Stimulated activated CD4-positive, alpha-beta T cell treated with anti-CD3 and anti-CD28 coated beads, Interleukin-12 subunit alpha, Interleukin-12 subunit beta, amount 100 ng/mL, for 48 hours (primary cell): Measurements from ENCODE around the gene SH3BGRL.

Source experiments
- DNase-seq, 3 donors: peaks; one replicate each; pipeline ENCODE4 v3.0.0-alpha.2; 2020; ENCODE audit warnings: low read depth in 2 of 3, low spot score in 1 of 3

The SH3BGRL gene

GRCh38 chrX:81201671-81202455 lies at the start of gene SH3BGRL, which contains the start of gene HMGN5:
Gene SH3BGRL, plus strand, starts transcription at chrX:81202102. Its CDS starts 99 bp downstream, at chrX:81202201.
Gene HMGN5, minus strand, starts transcription at chrX:81201913. Its CDS starts 80,364 bp downstream, at chrX:81121549.
- DNase-seq = peak; percentile 41 to 52 (median 48)

GRCh38 chrX:81168391-81168790 lies 33.5 kb upstream of the SH3BGRL start:
- no peak for DNase-seq

- no peak for DNase-seq
Observed at GRCh38 chrX:81174286-81174685, 27.6 kb upstream of the SH3BGRL start.

- DNase-seq = no peak
Observed at GRCh38 chrX:81195259-81195658, 6.6 kb upstream of the SH3BGRL start.

GRCh38 chrX:81195712-81196111 lies 6.2 kb upstream of the SH3BGRL start:
- peak; percentile 23 to 66 (median 24) for DNase-seq

DNA sequence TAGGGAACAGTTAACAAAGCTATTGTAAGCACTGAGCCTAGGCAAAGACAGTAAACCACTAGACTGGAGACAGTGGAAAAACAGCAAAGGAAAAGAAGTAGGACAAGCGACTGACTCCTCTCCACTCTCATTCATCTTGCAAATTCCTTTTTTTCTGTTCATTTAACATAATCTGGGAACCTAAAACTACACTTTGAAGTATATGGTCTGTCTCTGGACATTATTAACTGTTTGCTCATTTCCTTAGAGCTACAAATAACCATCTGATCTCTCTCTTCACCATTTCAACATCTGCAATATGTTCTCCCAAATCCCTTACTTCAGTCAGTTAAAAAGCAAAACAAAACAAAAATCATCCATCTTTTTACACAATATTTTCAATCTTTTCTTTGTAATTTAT lies 831 bp upstream of the SH3BGRL start:
- DNase-seq = no peak

DNA sequence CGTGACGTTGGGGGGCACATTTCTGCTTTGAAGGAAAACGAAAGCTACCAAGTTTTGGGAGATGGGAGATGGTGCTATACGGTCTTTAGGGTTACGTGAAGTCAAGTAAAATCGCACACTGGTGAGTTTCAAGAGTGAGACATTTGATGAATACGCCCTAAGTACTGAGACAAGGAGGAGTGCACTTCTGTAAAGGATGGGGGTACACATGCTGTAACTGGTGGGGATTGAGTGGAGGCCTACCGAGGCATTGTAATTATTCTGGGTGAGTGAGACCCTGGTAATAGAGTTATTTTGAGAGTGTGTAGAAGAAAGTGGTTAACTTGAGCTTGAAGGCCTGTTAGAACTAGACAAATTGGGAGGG lies 536 bp downstream of the SH3BGRL start:
- no peak for DNase-seq

DNA sequence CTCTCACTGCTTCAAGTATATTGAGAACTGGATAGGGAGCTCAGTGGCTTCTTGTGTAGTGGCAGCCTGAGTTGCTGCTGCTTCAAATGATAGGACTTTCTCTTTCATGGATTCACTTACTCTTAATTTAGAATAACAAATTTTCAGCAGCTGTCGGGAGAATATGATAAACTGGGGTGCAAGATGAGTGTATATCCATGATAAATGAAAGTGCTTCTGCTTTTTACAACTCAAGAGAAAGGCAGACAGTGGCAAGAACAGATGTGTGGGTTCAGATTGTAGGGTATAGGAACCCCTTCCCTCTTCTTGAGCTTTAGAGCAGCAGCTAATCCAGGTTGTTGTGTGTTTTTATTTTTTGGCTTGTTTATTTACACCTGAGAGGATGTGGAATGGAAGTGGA lies 1.0 kb downstream of the SH3BGRL start:
- no peak for DNase-seq

DNA sequence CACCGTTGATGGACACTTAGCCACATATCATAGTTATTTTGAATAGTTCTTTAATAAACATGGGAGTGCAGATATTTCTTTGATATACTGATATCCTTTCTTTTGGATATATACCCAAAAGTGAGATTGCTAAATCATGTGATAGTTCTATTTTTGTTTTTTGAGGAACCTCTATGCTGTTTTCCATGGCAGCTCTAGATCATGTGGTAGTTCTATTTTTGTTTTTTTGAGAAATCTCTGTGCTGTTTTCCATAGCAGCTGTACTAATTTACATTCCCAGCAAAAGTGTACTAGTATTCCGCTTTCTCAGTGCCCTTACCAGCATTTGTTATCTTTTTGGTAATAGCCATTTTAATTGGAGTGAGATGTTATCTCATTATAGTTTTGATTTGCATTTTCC lies 3.6 kb downstream of the SH3BGRL start:
- DNase-seq = no peak

DNA sequence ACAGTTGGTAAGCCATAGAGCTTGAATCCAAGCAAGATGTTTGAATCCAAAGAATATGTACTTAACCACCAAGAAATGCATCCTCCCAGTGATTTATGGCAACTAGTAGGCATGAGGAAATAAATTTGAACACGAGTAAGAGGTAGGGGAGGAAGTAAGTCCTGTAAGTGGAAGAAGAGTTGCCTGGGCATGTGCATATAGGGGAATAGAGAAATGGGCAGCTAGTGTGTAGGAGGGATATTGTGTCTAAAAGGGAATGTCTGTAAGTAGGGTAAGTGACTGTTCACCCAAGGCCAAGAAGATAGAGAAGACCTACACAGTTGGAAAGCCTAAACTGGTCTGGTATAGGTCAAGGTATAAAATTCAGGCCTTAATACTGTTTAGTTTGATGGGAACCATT lies 4.6 kb downstream of the SH3BGRL start:
- DNase-seq = no peak

GRCh38 chrX:81208916-81209315 lies 7.0 kb downstream of the SH3BGRL start:
- no peak for DNase-seq

GRCh38 chrX:81215685-81216084 lies 13.8 kb downstream of the SH3BGRL start:
- DNase-seq = no peak

DNA sequence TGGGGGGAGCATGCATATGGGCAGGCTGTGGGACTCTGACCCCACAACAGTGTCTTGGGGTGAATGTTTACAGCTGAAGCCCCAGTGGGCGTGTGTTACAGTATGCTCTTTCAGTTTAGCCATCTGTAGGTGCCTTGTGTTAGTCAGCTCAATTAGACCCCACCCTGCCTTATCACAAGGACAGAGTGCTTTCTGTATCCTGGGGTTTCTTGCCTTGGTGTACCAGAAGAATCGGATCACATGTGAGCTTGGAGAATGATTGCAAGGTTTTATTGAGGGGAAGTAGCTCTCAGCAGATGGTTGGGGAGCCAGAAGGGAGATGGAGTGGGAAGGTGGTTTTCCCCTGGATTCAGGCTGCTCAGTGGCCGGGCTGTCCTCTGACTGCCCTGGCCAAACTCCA lies 27.3 kb downstream of the SH3BGRL start:
- DNase-seq = no peak

DNA sequence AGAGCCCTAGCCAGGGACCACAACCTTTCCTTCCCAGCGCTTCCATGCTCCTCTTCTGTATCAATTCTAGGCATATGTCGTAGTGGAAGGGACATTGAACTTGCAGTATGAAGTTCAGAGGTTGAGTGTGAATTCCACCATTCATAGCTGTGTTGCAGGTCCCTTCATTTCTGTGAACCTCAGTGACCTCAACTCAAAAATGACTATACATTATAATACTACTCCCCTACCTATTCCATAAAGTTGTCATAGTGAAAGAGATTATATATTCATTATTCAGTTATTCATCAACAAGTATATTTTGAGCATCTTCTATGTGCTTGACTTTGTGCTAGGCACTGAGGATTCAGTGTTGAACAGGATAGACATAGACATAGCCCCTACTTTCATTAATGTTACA lies 28.0 kb downstream of the SH3BGRL start:
- DNase-seq = no peak

GRCh38 chrX:81231476-81231875 lies 29.6 kb downstream of the SH3BGRL start:
- no peak for DNase-seq

DNA sequence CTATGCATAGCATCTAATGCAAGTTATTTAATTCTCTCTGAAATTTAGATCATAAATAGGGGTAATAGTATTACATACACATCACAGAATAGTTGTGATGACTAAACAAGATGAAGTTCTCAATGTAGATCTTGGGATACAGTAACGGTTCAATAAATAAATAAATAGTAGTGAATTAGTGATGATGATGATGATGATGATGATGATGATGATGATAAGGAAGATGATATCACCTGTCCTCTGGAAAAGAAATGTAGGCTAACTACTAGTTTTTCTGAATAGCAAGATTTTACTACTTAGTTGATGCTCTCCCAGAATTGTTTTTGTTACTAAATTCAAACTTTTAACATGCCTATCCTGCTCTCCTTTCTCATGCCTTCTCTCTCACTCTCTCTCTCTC lies 30.3 kb downstream of the SH3BGRL start:
- no peak for DNase-seq

GRCh38 chrX:81237516-81237915 lies 35.6 kb downstream of the SH3BGRL start:
- DNase-seq = no peak

- DNase-seq = no peak
Observed at GRCh38 chrX:81238166-81238565, 36.3 kb downstream of the SH3BGRL start.

- DNase-seq = no peak
Observed at GRCh38 chrX:81240701-81241331, 38.9 kb downstream of the SH3BGRL start.

DNA sequence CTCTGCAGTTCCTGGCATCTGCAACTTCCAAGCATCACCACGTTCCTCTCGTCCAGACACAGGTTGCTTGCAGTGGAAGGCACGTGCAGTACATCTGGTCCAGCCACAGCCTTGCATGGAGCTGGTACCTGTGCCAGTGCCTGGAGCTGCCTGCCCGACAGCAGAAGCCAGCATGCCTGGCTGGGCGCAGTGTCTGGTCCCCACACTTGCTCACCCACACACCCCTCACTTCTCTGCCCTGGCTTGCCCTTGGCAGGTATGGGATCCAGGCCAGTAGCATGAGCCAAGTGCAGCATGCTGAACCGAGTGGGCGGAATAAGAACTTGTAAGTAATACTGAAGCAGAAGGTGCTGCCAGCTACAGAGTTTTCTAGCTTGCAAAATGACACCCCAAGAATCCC lies 39.9 kb downstream of the SH3BGRL start:
- DNase-seq = no peak

- no peak for DNase-seq
Observed at GRCh38 chrX:81255876-81256275, 54.0 kb downstream of the SH3BGRL start.

DNA sequence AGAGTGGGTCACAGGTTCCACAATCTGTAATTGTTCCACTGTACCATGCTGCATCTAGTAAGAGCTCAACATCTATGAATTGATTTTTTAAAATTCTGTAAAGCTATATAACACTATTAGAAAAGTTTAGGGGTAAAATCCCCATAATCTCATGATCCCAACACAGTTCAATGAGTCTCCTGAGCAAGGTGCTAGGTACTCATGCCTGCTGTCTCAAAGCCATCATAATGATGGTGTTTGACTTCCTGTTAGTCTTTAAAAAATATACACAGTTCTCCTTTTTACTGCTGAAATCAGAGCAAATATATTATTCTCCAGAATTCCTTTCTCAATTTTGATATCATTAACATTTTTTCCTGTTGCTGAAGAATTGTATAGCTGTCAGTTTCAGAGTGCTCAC lies 55.9 kb downstream of the SH3BGRL start:
- DNase-seq = no peak
